TTC549 (cell line): ENCODE data around the gene MEG3.

Experiments
- FAIRE-seq: peaks from 2 replicates; lab custom pipeline; 2012; peaks lifted over from hg19 to GRCh38; lab: Jason Lieb, UNC

Gene MEG3

DNA sequence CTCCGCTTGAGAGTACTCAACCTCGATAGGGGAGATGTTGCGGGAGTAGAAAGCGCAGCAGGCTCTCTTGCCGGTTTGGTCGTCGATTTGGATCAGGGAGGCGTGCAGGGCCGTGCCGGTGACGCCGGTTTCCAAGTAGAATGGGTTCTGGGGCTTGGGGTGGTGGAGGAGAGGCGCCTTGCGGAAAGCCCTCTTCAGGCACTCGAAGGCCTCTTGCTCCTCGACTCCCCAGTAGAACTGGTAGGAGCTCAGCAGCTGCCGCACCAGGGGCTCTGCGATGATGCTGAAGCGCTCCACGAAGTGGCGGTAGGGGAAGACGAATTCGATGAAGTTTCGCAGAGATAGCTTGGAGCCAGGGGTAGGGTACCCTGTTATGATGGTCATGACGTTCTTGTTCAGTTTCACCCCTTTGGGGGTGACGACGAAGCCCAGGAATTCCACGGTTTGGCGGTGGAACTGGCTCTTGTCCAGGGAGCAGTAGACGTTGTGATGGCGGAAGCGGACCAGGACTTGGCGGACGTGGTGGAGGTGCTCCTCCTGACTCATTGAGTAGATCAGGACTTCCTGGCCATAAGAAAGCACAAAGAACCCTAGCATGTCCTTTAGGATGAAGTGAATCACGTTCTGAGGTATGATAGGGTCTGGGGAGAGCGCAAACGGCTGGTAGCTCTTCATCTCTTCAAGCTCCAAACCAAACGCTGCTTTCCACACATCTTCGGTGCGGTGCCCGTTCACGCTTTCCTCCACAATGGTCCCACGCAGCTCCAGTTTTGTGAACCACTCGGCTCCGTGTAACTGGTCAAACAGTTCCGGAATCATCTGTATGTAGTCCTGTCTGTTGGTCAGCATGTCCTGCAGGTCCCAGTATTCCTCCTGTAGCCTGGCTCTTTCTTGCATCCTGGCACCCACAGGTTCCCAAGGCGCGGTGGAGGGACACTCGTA, 56.4 kb downstream of the MEG3 start:
- FAIRE-seq, result no peak

DNA sequence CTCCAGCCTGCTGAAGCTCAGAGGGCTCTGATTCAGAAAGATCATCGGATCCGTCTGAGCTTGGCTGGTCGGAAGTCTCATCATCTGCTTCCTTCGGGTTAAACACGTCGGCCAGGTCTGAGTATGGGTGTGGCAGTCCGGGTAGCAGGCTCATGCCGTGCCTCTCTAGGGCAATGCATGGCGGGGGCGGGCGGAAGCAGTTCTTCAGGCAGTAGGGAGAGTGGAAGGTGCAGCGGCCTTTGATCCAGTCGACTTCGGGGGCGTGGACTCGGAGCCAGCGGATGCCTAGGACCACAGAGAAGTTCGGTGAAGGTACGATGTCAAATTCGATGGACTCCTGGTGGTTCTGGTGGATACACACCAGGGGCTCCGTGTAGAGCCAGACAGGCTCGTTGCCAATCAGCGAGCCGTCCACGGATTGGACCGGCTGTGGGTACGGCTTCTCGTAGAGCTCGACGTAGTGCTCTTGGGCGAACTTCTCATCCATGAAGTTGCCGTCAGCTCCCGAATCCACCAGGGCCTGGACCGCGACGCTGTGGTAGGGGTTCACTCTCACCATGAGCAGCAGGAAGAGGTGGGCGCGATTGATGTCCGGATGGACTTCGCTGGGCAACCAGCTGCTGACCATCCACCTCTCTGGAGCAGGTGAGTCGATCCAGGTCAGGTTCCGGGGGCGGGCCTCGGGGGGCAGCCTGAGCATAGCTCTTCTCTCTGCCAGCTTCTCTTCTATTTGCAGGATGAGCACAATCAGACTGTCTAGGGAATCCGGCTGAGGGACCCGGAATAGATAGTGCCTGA, 57.3 kb downstream of the MEG3 start:
- no peak for FAIRE-seq

DNA sequence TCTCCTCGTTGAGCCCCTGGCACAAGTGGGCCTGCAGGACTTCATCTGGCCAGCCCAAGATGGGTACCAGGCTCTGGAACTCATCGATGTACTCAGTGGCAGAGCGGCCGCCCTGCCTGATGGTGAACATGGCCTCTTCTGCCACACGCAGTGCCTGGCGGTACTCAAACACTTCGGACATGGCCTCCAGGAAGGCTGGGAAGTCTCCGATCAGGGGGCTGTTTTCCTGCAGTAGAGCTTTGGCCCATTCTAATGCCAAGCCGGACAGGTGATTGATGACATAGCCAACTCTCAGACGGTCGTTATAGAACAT, 57.8 kb downstream of the MEG3 start:
- FAIRE-seq, result no peak

DNA sequence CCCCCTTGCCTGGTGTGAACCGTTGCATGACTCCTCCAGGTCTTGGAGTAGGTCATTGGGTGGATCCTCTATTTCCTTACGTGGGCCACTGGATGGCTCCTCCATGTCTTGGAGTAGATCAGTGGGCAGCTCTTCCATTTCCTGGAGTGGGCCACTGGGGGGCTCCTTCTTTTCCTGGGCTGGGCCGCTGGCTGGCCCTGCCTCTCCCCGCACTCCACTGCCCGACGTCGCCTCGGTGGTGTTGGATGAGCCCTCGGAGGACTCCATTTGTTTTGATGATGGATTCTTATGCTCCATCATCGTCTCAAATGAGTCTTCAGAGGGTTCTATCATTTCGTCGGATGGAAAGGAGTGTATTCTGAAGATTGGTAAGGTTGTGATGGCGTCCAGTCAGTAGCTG, 58.5 kb downstream of the MEG3 start:
- FAIRE-seq, result no peak

- no peak for FAIRE-seq
These were observed 59.3 kb downstream of the MEG3 start for GRCh38 chr14:100885196-100885595.

DNA sequence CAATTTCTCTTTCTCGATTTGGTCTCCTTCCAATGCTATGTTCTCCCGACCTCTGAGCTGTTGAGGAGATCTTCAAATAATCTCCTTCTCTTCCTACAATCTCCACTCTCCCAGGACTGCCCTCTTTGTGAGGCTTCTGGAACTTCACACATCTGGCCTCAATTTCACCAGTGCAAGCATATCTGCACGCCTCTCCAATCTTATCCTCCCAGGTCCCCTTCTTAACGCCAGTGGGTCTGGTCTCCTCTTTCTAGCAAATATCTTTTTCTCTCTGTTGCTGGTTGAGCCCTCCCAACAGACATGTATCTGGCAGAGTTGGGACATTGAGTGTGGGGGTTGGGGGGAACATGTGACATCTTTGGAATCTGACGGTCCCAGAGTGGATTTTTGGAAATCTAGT, 59.7 kb downstream of the MEG3 start:
- no peak for FAIRE-seq

DNA sequence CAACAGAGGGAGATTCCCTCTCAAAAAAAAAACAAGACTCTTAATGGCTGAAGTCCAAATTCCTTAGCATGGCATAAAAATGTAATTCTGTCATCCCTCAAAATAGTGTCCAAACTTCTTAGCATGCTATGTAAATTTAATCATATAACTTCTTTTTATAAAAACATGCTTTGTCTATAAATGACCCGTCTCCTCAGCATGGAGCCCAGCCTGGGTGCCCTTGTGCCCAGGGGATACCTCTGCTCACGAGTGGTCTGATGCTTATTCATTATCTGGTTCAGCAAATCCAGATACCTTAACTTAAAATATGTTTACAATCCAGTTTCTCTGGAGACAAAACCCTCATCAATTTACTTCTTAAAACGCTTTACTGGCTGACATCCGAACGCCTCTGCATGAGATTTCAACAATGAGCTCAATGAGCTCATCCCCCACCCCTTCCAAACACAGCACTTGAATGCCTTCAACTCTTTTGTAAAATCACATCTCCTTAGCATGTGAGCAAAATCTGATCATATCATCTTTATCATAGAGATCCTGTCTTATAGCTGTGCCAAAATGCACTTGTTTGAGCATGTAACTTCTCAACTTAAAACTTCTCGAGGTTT, 61.9 kb downstream of the MEG3 start:
- no peak for FAIRE-seq

- FAIRE-seq, result no peak
These were observed 62.9 kb downstream of the MEG3 start for GRCh38 chr14:100888789-100889315.

DNA sequence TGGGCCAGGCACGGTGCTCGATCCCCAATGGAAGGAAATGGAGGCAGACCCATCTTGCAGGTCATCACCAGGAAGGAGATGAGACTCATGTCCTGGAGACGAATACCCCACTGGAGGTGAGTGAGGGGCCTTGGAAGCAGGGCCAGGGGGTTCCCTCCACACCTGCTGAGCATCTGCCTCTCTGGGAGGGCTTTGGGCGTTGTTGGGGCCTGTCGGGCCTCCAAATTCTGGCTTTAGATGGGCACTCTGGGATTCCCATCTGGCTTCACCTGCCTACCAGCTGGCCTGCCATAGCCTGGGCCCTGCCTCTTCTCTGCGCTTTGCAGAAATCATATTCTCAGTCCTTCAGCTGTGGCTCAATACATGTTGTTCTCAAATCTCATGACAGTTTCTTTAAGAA, 63.7 kb downstream of the MEG3 start:
- FAIRE-seq, result no peak

- no peak for FAIRE-seq
These were observed 64.3 kb downstream of the MEG3 start for GRCh38 chr14:100890061-100890850.

DNA sequence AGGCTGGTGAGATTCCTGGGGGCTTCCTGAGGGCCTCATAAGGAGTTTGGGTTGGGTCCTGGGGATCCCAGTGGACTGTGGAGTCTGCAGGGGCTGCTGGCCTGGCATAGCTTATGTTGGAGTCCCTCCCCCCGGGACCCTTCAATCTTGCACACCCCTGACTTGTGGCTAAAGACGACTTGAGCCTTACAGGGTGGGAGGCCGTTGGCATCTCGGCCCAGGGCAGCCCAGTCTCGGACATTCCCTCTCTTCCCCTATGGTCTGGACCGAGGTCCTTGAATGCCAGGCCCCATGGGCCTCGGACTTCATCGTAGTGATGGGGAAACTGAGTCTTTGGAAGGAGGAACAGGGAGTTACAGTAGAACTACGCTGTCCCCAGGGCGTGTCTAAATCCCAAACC, 65.1 kb downstream of the MEG3 start:
- FAIRE-seq, result no peak

- FAIRE-seq, result no peak
These were observed 65.9 kb downstream of the MEG3 start for GRCh38 chr14:100891501-100892445.

DNA sequence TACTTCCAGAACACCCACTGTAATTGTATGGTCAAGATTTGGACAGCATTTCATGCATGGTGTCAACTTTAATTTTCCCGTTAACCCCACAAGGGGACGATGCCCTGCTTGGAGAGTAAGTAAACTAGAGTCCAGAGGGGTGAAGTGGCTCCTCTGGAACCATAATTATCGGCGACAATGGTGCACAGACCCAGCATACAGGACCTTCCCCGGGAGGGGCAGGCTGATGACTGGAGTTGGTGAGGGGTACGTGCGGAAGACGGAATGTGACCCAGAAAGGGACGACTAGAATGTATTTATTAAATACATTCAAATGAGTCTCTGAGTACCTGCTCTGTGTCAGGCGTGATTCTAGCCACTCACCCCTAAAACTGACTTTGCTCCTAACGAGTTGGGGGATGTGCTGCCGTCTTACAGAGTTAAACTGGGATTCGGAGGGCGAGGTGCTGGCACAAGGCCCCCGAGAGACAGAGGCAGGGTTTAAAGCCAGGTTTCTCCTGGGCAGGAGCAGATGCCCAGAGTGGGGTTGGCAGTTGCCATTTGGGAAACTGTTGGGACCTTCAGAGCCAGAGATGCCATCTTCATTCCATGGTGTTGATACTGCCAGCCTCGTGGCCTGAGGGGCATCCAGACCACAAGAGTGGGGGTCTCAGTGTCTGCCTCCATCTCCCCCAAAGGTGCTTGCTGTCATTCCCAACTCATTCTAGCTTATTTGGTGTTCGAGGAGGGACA, 66.7 kb downstream of the MEG3 start:
- FAIRE-seq, result no peak

- FAIRE-seq, result no peak
These were observed 67.3 kb downstream of the MEG3 start for GRCh38 chr14:100893228-100893601.

DNA sequence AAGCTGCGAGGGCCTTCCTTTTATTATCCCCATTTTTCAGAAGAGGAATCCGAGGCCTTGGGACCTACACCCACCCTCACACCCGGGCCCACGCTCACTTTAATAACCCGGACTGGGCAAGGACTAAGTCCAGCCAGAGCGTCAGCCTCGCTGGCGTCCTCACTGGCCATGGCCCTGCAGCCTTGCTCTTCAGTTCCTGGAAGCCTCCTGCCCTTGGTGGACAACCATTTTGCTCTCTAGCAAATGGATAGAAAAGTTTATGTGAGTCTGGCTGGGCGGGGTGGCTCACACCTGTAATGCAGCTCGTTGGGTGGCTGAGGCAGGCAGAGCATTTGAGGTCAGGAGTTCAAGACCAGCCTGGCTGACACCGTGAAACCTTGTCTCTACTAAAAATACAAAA, 67.8 kb downstream of the MEG3 start:
- FAIRE-seq, result no peak

GRCh38 chr14:100894416-100894815, 68.5 kb downstream of the MEG3 start:
- no peak for FAIRE-seq

GRCh38 chr14:100895411-100895810, 69.5 kb downstream of the MEG3 start:
- FAIRE-seq, result no peak

DNA sequence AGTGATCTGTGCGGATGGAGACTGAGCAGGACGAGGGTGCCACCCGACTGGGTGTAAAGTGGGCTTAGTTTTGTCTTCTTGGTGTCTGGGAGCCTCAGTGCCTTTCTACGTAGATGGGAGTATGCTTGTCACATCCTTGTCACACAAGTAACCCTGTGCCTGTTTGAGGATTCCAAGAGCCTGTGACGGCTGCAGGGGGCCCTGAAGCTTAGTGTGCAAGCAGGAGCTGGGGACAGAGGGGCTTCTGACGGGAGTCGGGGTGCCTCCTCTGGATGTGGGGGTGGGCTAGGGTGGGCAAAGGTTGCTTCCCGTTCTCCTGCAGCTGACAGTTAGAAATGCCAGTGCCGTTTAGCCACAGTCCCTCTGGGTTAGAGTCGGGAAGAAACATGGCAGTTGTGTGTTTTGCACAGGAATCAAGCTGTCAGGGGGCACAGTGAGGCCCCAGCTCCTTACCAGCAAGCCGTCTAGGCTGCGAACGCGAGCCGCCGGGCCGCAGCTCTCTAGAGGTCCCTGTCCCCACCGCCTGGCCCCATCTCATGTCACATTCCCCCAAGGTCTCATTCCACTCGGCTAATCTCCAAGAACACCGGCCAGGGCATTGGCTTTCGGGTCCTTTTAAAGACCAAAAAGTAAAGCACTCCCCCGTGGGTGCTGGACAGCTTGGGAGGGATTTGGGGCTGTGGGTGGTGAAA, 70.6 kb downstream of the MEG3 start:
- no peak for FAIRE-seq

DNA sequence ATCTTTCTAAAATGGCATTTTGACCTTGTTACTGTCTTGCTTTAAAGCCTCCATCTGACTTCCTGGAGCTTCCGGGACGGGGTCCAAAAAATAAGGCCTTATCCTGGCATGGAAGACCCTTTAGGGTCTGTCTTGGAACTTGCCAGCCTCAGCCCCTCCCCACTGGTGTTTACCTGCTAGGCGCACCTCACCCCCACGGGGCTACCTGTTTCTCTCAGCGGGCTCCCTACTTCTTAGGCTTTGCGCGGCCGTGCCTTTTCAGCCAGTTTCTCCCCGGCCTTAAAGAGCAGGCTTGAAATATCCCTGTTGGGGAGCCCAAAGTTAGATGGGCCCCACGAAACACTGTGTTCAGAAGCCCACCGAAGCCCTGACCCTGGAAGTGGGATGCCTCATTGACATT, 72.5 kb downstream of the MEG3 start:
- FAIRE-seq, result no peak
